SIG-M5 (cell line): Measurements from ENCODE around the gene SLC25A44.
"Not testable (repeated sequence)": the region's sequence is repeated elsewhere in the genome, so short reads cannot be mapped to it uniquely, and the experiment has no call there.

Experiments used
- DNase-seq: peaks from one replicate; lab custom pipeline; 2025; lab: John Stamatoyannopoulos, UW

Gene SLC25A44

GRCh38 chr1:156164125-156164831 is 29.6 kb upstream of the SLC25A44 start:
- DNase-seq: no peak

- no peak for DNase-seq
These were observed 28.8 kb upstream of the SLC25A44 start for GRCh38 chr1:156165083-156165482.

- no peak for DNase-seq
These were observed 26.4 kb upstream of the SLC25A44 start for GRCh38 chr1:156167536-156167935.

GRCh38 chr1:156172696-156173470 is 21.0 kb upstream of the SLC25A44 start:
- DNase-seq: no peak

GRCh38 chr1:156176610-156177210 is 17.2 kb upstream of the SLC25A44 start:
- no peak for DNase-seq

GRCh38 chr1:156177919-156178654 is 15.8 kb upstream of the SLC25A44 start:
- no peak for DNase-seq

GRCh38 chr1:156180471-156180870 is 13.4 kb upstream of the SLC25A44 start:
- no peak for DNase-seq

- DNase-seq: not testable (repeated sequence)
These were observed 12.4 kb upstream of the SLC25A44 start for GRCh38 chr1:156181391-156181924.

- DNase-seq: not testable (repeated sequence)
These were observed 11.7 kb upstream of the SLC25A44 start for GRCh38 chr1:156182010-156182779.

GRCh38 chr1:156186347-156187177 is 7.3 kb upstream of the SLC25A44 start:
- not testable (repeated sequence) for DNase-seq

GRCh38 chr1:156190265-156190664 is 3.6 kb upstream of the SLC25A44 start:
- DNase-seq: not testable (repeated sequence)

GRCh38 chr1:156191292-156191964 is 2.5 kb upstream of the SLC25A44 start:
- DNase-seq: no peak

- DNase-seq: no peak
These were observed 756 bp upstream of the SLC25A44 start for GRCh38 chr1:156193208-156193487.

GRCh38 chr1:156194300-156194652 is 372 bp downstream of the SLC25A44 start:
- no peak for DNase-seq

- no peak for DNase-seq
These were observed 1.9 kb downstream of the SLC25A44 start for GRCh38 chr1:156195853-156196252.

GRCh38 chr1:156196445-156196844 is 2.5 kb downstream of the SLC25A44 start:
- no peak for DNase-seq

- DNase-seq: no peak
These were observed 5.0 kb downstream of the SLC25A44 start for GRCh38 chr1:156198831-156199349.

GRCh38 chr1:156200044-156200443 is 6.1 kb downstream of the SLC25A44 start:
- no peak for DNase-seq

GRCh38 chr1:156203331-156203730 is 9.4 kb downstream of the SLC25A44 start:
- DNase-seq: no peak

- DNase-seq: no peak
These were observed 10.8 kb downstream of the SLC25A44 start for GRCh38 chr1:156204686-156205085.
